Fibroblast of the aortic adventitia (primary cell): ENCODE measurements around the gene HSF5. TPM values are rescaled to one million over a fixed set of nuclear protein-coding genes. Genes with fewer than 3 reads are reported as not detected.
A peak's percentile ranks its signal among the peaks of the same experiment; 100 is the strongest.

Experiments
- DNase-seq: peaks from one replicate; pipeline ENCODE4 v3.0.0-alpha.2; 2010; ENCODE audit warnings: low read depth
- H3K4me3 ChIP-seq: 2 replicates; pipeline ENCODE4 v1.5.1; 2011; ENCODE audit warnings: low read depth, mild to moderate bottlenecking, control low read depth, low read length, moderate library complexity
- total RNA-seq: library from RNA; depleted of rRNA; stranded (reverse); fragments of >200 nt; gene quantifications from 2 replicates; pipeline ENCODE4 v1.2.3, GENCODE V29; 2012; ENCODE audit warnings: low replicate concordance
- TF ChIP-seq, protein P1 (sequence below): IDR thresholded peaks from 2 replicates; pipeline ENCODE4 v1.5.1; 2011; ENCODE audit warnings: mild to moderate bottlenecking, low read length, control low read depth, inconsistent platforms; ENCODE audit not compliant: insufficient read depth

Gene HSF5
- total RNA-seq, 1 donor, result not detected

- no peak overlapping the region for H3K4me3 ChIP-seq
- TF ChIP-seq, protein P1, sequence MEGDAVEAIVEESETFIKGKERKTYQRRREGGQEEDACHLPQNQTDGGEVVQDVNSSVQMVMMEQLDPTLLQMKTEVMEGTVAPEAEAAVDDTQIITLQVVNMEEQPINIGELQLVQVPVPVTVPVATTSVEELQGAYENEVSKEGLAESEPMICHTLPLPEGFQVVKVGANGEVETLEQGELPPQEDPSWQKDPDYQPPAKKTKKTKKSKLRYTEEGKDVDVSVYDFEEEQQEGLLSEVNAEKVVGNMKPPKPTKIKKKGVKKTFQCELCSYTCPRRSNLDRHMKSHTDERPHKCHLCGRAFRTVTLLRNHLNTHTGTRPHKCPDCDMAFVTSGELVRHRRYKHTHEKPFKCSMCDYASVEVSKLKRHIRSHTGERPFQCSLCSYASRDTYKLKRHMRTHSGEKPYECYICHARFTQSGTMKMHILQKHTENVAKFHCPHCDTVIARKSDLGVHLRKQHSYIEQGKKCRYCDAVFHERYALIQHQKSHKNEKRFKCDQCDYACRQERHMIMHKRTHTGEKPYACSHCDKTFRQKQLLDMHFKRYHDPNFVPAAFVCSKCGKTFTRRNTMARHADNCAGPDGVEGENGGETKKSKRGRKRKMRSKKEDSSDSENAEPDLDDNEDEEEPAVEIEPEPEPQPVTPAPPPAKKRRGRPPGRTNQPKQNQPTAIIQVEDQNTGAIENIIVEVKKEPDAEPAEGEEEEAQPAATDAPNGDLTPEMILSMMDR, result no peak
- DNase-seq, result no peak
These were observed 40.2 kb upstream of the HSF5 start for GRCh38 chr17:58528443-58528842.

DNA sequence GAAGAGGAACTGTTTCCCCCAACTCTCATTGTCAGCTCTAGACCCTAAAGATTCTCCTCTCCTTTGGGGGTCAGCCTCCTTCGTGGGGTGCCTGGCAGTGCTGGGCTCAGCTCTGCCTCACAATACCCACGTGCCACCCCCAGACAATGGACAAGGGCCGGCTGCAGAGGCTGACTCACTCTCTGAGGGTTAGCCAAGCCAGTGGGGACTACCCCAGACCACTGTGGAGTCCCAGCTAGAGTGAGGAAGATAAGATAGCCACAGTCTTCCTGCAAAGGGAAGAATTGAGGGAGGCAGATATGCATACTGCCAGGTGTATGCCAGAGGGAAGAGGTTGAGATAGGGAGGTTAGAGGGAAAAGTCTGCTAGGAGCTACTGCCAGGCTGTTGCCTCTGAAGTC lies 39.7 kb upstream of the HSF5 start:
- DNase-seq, result peak; percentile 67
- H3K4me3 ChIP-seq, result no peak overlapping the region
- TF ChIP-seq, protein P1, result no peak

- DNase-seq, result no peak
- no peak overlapping the region for H3K4me3 ChIP-seq
- TF ChIP-seq, protein P1, result no peak
These were observed 39.1 kb upstream of the HSF5 start for GRCh38 chr17:58527306-58527705.

GRCh38 chr17:58525239-58525638 lies 37.0 kb upstream of the HSF5 start:
- TF ChIP-seq, protein P1, result no peak
- peak; percentile 91 for DNase-seq
- no peak overlapping the region for H3K4me3 ChIP-seq

DNA sequence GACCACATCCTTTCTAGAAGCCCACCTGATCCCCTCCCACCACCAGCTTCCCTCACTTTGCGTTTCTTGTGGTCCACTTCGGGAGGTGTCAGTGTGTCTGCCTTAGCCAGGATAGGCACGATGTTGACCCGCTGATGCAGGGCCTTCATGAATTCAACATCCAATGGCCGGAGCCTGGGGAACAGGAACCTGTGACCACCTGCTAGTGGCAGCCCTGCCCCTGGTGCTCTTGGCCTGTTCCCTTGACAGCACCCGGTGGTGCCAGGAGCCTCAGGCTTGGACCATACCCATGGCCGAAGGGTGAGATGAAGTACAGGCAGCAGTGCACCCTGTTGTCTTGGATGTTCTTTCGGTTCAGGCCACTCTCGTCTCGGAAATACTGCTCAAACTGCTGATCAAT lies 33.5 kb upstream of the HSF5 start:
- TF ChIP-seq, protein P1, result no peak

GRCh38 chr17:58520843-58521430 lies 32.7 kb upstream of the HSF5 start:
- DNase-seq, result no peak
- TF ChIP-seq, protein P1, result peak; percentile 56
- no peak overlapping the region for H3K4me3 ChIP-seq

More for the DNA sequence above, 33.5 kb upstream of the HSF5 start:
- H3K4me3 ChIP-seq, result no peak overlapping the region
- no peak for DNase-seq
